ENCODE measurements around the gene HNF4A.

The HNF4A gene

DNA sequence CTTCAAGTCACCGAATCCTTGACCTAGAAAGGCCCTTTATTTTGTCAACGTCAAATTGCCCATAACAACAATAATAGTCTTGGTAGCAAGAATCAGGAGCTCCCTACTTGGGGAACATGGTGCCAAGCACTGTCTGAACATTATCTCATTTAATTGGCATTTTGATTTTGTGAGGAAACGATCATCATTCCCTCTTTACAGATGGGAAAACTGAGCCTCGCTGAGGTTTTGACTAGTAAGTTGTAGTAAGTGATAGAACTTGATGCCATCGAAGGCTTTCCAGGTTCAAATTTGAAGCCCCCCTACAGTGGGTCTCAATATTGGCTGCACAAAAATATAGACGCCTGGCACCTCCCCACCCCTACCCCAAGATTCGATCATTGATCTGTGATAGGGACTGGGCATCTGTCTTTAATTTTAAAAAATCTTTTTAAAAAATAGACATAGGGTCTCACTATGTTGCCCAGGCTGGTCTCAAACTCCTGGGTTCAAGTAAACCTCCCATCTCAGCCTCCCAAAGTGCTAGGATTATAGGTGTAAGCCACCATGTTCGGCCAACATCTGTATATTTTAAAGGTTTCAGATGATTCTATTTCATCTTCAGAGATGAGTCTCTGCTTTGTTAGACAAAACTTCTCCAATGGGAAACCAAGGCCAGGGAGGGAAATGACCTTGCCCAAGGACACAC, 36.7 kb downstream of the HNF4A start:
- no peak for DNase-seq (ENCODE audit: low read depth in 3 of 3)

DNA sequence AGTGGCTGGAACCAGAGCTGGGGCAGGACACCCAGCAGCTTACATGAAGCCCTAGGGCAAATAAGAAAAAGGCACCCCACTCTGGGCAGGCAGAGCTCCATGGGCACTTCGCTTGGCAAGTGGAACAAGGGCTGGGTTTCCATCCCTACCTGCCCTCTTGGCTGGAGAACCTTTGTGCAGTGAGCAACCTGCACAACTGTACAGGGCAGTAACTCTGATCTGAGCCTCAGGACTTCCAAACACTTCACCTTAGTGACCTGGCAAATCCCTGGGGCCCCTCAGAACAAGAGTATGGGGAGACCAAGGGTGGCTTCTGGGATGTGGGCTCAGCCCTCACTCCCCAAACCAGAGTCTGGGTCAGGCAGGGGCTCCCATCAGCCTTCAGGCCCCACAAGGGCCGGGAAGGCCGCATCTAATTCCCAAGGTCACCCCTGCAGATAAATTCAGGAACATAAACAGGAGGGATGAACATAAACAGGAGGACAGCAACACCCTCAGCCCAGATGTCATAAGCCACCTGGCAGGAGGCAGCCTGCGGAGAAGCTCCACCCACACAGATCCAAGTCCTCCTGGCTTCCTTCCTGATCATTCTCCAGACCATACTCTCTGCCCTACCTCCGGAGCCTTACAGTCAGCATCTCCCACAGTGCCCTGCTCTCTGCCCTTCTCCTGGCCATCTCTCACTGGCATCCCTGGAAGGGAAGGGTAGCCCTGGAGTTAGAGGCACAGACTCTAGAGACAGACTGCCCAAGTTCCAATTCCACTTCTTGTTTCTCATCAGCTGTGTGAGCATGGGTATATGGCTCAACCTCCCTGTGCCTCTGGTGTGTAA, 37.5 kb downstream of the HNF4A start:
- DNase-seq (ENCODE audit: low read depth in 3 of 3) = no peak

DNA sequence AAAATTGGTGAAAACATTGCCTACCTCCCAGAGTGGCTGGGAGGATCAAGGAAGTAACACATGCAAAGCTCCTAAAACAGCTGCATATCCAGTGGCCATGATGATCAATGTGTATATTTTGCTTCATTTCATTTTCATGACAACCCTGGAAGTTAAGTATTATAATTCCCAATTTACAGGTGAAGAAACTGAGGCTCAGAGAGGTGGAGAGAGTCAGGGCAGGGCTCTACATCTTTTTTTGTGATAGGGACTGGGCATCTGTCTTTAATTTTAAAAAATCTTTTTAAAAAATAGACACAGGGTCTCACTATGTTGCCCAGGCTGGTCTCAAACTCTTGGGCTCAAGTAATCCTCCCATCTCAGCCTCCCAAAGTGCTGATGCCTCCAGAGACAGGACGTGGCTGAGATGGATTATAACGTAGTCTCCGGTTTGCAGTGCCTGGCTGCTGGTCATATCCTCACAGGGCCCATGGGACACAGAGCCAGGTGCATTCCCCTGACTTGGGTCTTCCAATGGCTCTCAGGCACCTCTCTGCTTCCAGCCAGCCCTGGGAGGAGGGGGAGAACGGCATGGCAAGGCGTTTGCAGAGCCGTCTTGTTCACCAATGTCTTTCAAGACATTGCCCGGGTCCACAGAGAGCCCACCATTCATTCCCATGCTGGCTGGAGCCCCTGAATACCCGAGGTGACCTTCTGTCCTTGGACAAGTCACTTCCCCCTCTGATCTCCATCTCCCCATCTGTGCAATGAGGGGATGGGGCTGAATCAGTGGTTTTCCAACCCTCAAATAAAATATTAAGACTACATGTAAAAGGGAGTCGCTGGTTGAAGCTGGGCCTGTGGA, 38.3 kb downstream of the HNF4A start:
- no peak for DNase-seq (ENCODE audit: low read depth in 3 of 3)

DNA sequence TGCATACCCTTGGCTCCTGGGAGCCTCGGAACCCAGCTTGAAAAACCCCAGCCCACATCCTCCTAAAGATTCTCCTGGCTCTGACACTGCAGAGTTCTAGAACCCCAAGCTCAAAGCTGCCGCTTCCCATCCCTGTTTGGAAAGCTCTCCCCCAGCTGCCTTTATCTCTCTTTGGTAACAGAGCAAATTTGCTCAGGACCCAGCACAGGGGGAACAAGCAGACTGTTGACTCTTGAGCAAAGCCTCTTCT, 38.9 kb downstream of the HNF4A start:
- DNase-seq (ENCODE audit: low read depth in 3 of 3) = no peak

DNA sequence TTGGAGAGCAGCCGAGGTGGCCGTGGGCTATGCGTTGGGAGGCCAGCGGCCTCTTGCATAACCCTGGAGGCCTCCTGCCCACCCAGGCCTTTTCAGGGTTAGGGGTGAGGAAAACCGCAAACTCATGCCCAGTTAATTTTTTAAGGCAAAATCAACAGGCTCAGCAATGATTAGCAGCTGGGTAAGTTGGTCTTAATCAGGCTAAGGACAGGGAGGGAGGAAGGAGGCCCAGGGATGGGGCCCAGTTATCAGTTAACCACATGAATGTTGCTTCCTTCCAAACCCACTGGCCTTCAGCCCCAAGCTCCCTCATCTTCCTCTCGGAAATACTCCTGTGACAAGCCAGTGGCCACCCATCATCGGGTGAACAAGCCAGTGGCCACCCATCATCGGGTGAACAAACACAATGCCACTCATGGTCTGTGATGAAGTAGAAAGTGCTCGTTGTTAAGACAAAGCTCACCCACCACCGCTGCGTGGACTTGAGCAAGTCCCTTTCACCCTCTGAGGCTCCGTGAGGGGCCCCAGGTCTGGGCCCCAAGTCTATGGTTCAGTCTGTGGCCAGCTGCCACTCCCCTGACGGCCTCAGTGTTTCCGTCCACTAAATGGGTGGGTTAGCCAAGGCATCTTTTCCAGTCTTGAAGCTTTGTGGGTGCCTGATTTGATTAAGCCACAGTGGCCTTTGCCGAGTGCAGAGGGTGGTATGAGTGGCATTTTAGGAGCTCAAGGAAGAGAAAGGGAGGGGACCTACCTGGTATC, 39.4 kb downstream of the HNF4A start:
- no peak for DNase-seq (ENCODE audit: low read depth in 3 of 3)

DNA sequence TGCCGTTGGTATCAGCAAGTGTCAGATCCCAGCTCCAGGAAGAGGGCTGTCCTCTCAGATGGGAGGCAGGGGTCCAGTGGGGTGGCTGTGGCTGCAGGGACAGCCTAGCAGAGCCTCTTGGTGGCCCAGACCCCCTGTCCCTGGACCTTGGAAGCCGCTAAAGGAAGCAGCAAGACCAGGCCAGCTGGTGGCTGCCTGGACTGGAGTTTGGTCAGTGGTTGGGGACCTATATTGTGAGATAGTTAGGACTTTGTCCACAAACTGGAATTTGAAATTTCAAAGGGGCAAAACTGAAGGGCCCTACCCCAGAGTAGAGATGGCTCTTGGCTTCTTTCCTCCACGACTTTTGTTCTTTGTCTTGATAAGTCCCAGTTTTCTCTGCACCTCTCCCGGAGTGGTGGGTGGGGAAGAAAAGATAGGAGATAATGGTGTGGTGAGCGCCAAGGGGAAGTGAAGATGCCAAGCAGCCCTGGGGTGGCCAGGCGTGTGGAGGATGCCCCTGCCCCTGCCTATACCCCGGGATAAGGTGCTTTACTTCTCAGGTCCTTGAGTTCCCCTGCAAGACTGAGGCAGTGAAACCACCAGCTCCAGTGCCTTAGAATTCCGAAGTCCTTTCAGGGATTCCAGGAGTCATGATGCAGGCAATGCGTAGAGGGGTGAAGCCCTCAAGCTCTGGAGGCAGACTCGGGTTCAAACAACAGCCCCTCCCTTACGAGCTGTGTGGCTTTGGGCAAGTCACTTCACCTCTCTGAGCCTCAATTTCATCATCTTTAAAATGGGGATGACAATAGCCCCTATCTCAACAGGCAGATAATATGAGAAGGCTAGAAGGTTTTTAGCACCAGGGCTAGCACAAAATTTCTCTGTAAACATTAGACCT, 40.2 kb downstream of the HNF4A start:
- no peak for DNase-seq (ENCODE audit: low read depth in 3 of 3)

DNA sequence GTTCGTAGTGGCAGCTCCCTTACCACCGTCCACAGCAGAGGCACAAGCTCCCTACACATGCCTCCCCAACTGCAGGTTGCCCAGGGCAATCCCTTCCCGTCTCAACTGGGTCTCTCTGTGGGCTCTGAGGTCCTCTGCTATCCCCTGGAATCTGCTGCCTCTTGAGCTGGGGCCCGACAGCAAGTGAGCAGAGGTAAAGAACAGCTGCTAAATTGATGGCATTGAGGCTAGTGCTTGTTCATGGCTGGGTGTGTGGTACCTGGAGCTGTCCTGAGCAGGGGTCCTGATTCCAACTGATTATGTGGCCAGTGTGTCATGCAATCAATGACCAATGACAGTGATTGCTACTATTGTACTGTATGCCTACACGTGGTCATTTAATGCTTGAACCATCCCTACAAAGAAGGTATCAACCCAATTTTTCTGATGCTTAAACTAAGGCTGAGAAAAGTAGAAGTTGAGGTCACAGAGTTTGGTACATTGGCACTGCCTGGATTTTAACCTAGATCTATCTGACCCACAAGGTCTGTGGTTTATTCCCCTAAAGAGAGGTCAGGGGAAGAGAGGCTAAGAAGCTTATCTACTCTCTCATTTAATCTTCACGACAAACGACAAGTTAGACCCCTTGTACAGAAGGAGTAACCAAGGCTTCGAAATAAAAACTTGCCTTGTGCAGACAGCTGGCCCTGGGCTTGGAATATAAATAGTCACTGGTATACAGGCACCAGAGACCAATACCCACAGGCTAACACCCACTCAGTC, 41.1 kb downstream of the HNF4A start:
- DNase-seq (ENCODE audit: low read depth in 3 of 3) = no peak

DNA sequence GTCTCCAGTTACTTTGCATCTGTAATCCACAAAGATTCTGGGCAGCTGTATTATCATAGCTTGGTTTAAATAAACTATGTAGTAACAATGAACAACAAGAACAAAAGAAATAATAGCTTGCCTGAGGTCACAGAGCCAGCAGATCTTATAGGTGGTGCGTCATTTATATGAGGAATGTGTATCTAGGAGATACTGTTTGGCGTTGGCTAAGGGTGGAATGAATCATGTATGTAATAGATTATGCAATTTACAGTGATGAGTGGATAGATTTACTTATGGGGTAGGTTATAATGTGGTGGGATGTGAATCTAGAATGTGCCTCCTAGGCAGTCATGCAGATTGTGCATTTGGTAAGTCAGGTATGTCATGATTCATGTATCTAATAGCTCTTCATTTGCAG, 42.8 kb downstream of the HNF4A start:
- no peak for DNase-seq (ENCODE audit: low read depth in 3 of 3)

DNA sequence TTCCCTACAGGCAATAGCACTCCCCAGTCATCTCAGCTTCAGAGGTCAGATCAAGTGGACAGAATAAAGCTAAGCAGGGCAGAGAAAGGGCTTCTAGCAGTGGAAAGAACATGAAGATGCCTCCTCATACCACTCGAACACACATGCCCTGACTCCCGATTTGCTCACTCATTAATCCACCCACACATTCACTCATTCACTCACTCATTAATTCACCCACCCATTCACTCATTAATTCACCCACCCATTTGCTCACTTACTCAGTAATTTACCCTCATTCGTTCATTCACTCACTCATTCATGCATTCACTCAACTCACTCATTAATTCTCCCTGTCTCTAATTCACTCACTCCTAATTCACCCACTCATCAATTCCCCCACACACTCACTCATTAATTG, 43.9 kb downstream of the HNF4A start:
- no peak for DNase-seq (ENCODE audit: low read depth in 3 of 3)

DNA sequence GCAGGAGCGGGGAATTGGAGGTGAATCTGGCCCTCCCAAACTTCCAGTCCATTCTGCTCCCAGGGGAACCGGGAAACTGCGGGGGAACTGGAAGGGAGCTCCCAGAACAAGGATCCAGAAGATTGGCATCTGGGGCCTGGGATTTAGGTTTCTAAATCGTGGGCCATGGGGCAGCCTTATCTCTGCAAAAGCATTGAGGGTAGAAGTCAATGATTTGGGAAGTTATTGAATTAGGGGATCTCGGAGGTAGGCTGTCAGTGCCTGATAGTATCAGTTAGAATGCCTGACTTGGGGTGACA, 45.1 kb downstream of the HNF4A start:
- no peak for DNase-seq (ENCODE audit: low read depth in 3 of 3)

DNA sequence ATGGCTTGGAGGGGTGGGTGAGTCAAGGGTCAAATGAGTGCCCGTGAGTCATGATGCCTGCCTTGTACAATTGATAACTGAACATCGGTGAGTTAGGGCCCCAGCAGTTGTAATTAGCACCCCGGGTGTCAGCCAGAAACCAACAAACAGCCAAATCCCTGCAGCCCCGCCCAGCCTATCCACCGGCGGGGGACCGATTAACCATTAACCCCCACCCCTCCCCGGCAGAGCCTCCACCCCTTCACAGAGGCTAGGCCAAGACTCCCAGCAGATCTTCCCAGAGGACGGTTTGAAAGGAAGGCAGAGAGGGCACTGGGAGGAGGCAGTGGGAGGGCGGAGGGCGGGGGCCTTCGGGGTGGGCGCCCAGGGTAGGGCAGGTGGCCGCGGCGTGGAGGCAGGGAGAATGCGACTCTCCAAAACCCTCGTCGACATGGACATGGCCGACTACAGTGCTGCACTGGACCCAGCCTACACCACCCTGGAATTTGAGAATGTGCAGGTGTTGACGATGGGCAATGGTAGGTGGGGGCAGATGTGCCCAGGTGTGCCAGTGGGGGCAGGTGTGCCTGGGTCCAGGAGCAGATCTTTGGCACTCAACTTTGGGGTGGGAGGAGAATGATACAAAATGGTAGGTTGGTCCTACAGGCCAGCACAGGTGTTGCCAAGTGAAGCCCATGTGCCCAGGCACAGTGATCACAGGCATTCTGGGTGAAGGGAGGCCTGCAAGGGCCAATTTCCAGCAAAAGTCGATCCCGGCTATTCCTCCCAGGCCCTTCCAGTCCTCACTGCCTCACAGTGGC, 45.7 kb downstream of the HNF4A start:
- no peak for DNase-seq (ENCODE audit: low read depth in 3 of 3)

DNA sequence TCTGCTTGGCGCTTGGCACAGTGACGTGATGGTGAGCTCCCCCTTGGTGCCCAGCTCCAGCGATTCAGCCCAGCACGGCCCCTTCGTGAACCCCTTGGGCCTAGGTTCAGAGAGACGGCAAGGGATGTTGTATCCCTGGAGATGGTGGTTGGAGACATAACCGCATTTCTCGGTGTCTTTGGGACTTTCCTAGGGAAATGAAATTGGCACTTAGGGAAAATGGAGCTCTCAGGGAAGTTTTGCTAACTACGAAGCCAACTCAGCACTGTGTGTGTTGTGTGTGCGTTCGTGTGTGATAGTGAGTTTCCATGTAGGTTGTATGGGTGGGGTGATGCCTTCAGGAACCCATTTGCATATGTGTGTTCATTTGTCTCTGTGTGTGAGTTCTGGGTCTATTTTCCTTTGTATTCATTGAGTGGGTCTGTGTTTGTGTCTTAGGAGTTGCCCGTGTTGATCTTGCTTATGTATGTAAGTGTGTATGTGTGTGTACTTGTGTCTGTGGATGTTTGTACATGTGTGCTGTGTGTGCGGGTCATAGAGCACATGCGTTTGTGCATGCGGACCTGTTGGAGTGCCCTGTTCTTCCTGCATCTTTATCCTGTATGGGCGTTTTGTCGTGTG, 46.4 kb downstream of the HNF4A start:
- no peak for DNase-seq (ENCODE audit: low read depth in 3 of 3)

DNA sequence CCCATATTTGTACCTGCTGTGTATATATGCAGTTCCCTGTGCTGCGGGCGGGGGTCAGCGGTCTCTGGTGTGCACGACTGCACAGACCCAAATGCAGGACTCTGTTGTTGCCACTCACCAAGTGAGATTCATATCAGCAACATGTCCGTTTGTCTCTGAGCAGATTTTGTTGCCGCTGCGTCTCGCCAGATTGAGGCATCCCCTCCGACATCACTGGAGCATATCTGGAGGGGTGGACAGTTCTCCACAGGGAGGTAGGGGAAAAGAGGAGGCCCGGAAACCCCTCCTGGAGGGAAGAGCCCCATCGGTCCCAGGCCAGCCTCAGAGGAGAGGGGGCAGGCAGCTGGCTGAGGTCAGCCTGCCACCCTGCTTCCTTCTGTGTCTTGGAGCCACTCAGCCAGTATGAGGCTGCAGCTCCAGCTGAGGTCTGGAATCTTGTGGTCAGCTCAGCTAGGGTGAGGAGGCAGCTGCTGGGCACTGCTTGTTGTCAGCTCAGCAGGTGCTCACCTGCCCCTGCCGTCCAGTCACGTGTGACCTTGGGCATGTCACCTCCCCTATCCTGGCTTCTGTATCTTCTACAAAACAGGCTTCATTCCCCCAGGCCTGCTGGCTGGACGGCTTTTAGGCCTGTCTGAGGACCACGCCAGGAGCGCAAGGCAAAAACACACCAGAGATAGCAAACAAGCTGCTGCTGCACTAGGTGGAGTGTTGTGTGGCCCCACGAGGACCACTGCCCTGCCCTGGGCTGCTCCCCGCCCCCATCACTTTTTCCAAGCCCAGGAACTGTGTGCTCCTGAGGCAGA, 47.1 kb downstream of the HNF4A start:
- DNase-seq (ENCODE audit: low read depth in 3 of 3) = no peak

DNA sequence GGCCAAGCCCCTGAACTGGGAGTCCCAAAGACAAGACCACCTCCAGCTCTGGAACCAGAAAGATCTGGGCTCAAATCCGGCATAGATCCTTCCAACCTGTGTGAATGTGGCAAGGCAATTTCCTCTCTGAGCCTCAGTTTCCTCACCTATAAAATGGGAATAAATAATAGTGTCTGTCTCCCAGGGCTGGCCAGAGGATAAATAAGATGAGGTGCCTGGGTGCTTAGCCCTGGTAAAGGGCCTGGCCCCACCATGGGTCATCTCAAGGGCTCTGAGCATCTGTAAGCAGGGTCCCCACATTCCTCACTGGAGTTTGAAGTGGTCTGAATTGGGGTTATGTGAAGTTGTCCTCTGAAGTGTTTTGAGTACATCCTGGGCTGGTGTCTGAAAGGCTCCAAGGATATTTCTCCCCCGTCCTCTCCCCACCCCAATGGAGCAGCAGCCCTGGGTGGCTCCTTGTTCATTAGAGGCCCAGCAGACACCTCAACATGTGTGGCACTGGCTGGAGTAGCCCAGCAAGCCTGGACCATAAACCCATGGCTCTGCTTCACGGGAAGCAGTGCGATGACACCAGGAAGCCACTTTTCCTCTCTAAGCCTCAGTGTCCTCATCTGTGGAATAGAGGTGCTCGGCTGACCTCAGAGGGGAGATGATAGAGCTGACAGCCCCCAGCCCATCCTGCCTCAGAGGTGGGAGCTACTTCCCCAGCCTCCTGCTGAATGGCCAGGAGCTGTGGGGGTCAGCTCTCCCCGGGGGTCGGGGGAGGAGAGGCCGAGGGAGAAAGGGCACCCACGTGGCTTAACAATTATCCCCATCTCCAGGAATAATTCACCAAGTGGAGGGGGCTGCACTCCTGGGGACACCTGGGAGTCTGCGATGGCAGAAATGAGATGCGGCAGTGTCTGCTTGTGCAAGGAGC, 48.0 kb downstream of the HNF4A start:
- no peak for DNase-seq (ENCODE audit: low read depth in 3 of 3)

DNA sequence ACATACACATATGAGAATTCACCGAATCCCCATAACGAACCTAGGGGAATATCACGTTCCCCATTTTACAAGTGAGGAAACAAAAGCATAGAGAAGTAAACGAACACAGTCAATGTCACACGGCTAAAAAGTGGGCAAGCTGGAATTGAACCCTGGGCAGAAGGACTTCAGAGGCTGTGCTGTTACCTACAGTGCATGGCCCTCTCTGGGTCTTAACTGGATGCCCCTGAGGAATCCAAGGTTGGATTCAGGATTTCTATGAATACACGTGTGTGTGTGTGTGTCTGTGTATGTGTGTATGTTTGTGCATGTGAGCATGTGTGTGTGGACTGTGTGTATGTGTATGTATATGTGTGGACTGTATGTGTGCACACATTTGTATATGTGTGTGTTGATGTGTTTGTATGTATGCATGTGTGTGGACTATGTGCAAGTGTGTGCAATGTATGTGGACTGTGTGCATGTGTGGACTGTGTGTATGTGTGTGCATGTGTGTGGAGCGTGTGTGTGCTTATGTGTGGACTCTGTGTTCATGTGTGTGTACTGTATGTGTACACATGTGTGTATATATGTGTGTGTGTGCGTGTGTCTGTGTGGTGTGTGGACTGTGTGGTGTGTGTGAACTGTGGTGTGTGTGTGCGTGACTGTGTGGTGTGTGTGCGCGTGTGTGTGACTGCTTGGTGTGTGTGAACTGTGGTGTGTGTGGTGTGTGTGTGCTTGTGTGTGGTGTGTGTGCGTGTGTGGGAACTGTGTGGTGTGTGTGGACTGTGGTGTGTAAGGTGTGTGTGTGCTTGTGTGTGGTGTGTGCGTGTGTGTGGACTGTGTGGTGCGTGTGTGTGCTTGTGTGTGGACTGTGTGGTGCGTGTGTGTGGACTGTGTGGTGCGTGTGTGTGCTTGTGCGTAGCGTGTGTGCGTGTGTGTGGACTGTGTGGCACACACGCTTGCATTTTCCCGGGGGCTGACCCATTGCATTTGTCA, 49.0 kb downstream of the HNF4A start:
- DNase-seq (ENCODE audit: low read depth in 3 of 3) = no peak

DNA sequence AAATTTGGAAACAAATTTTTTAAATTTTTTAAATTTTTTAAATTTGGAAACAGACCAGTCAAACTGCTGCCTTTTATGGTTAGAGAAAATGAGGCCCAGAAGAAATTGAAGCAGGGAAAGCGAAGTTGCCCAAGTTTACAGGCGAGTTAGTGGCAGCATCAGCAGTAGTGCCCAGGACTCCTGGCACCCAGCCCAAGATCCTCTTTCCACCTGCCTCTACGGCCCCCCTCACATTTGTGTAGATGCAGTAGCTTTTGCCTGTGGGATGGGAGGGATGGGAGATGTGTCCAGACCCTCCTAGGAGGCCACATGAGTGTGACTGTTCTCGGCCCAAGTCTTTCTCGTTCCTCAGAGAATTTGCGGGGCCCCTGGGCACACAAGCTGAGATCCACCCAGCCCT, 49.8 kb downstream of the HNF4A start:
- DNase-seq (ENCODE audit: low read depth in 3 of 3) = no peak

All from stimulated activated CD4-positive, alpha-beta T cell treated with anti-CD3 and anti-CD28 coated beads, TNF-alpha, amount 100 ng/mL, for 4 hours (primary cell).